CD4-positive, alpha-beta T cell (primary cell): Measurements from ENCODE around the gene FBLN2. TPM values are rescaled to one million over a fixed set of nuclear protein-coding genes. Genes with fewer than 3 reads are reported as not detected.

Source experiments
- ATAC-seq: fragments of 200-7000 bp; cut with Tn5 transposase; one replicate; pipeline ENCODE4 v1.10.0; 2022; ENCODE audit warnings: mild to moderate bottlenecking; ENCODE audit not compliant: poor library complexity
- CTCF ChIA-PET: fragments of 350-600 bp; sonication (Branson Sonifier 250); formaldehyde crosslinking; loops from one replicate; lab custom pipeline; 2021; ENCODE audit warnings: antibody characterized with exemption, inconsistent platforms; lab: Charles Lee
- POLR2A ChIA-PET: fragments of 350-600 bp; sonication (Branson Sonifier 250); formaldehyde crosslinking; loops from one replicate; lab custom pipeline; 2021; ENCODE audit warnings: antibody characterized with exemption, inconsistent platforms; lab: Charles Lee
- DNase-seq, 14 experiments: peaks; one replicate each; pipeline ENCODE4 v3.0.0-alpha.2; 2013 to 2020; ENCODE audit warnings: mixed read lengths in 2 of 14
- H3K27ac ChIP-seq, 2 donors: one replicate each; pipeline versions ENCODE4 v1.5.1 to v1.7.0; 2013; ENCODE audit warnings: low read length in 2 of 2, low read depth in 1 of 2, mild to moderate bottlenecking in 1 of 2
- H3K27me3 ChIP-seq, 2 experiments: 1 replicate in 1 of 2; 2 replicates in 1 of 2; pipeline versions ENCODE4 v1.6.1 to v1.7.0; 2013; ENCODE audit warnings: low read length in 2 of 2, control low read depth in 1 of 2, mild to moderate bottlenecking in 1 of 2, moderate library complexity in 1 of 2; ENCODE audit not compliant: insufficient read depth in 2 of 2, control insufficient read depth in 1 of 2
- H3K36me3 ChIP-seq: one replicate; pipeline ENCODE4 v1.6.1; 2013; ENCODE audit warnings: low read length, control low read depth; ENCODE audit not compliant: insufficient read depth
- H3K4me1 ChIP-seq: one replicate; pipeline ENCODE4 v1.6.1; 2013; ENCODE audit warnings: low read length, control low read depth; ENCODE audit not compliant: insufficient read depth
- H3K4me3 ChIP-seq: one replicate; pipeline ENCODE4 v1.5.1; 2013; ENCODE audit warnings: mild to moderate bottlenecking, low read length, moderate library complexity
- H3K9me3 ChIP-seq, 2 experiments: 1 replicate in 1 of 2; 2 replicates in 1 of 2; pipeline versions ENCODE4 v1.6.1 to v1.7.0; 2013; ENCODE audit warnings: low read length in 2 of 2, mild to moderate bottlenecking in 2 of 2, control low read depth in 1 of 2, moderate library complexity in 1 of 2; ENCODE audit not compliant: control insufficient read depth in 1 of 2, insufficient read depth in 1 of 2
- H3K27ac Mint-ChIP-seq: one replicate; pipeline ENCODE4 v1.8.0; 2020; ENCODE audit warnings: mixed read lengths
- H3K27me3 Mint-ChIP-seq: one replicate; pipeline ENCODE4 v1.8.0; 2021; ENCODE audit warnings: mixed read lengths
- H3K36me3 Mint-ChIP-seq: one replicate; pipeline ENCODE4 v1.8.0; 2021; ENCODE audit warnings: low read depth, mixed read lengths
- H3K4me1 Mint-ChIP-seq: one replicate; pipeline ENCODE4 v1.8.0; 2021; ENCODE audit warnings: low read depth, mixed read lengths
- H3K4me3 Mint-ChIP-seq: one replicate; pipeline ENCODE4 v1.8.0; 2020; ENCODE audit warnings: mild to moderate bottlenecking, mixed read lengths
- H3K9me3 Mint-ChIP-seq: one replicate; pipeline ENCODE4 v1.8.0; 2020; ENCODE audit warnings: mixed read lengths
- CTCF ChIP-seq: fragments of 200-600 bp; IDR thresholded peaks from one replicate; pipeline ENCODE4 v1.8.0; 2022; ENCODE audit warnings: antibody characterized with exemption, mild to moderate bottlenecking
- intact Hi-C, 2 experiments: fragments of 100-400 bp; cut with DNase I in 1 of 2; cut with micrococcal nuclease in 1 of 2; formaldehyde crosslinking; loops; one replicate each; pipeline versions ENCODE4 v1.15.1 to v1.9.0; 2023 to 2025; cut with DNase I, micrococcal nuclease
- total RNA-seq, 174 experiments: library from RNA in 2 of 174; stranded (reverse) in 2 of 174; gene quantifications; one replicate each; pipeline ENCODE4 v1.2.3 and lab custom pipeline; 2021 to 2026

The FBLN2 gene
- total RNA-seq, 2 experiments from 2014 or later = 0.19 to 0.25 TPM

GRCh38 chr3:13674538-13675185, 125.7 kb downstream of the FBLN2 start:
- Histone ChIP-seq H3K9me3 (peaks cover 0 to 5% of the 10 kb centered on the region in 2 experiments), H3K27ac (no peak overlapping the region), H3K4me1 (no peaks in the 10 kb centered on the region), H3K36me3 (no peaks in the 10 kb centered on the region), H3K4me3 (no peak overlapping the region), H3K27me3 (peaks cover 5 to 8% of the 10 kb centered on the region in 2 experiments)
- no peak for ATAC-seq
- Mint-ChIP-seq H3K9me3 (no peaks in the 10 kb centered on the region), H3K36me3 (no peaks in the 10 kb centered on the region), H3K27ac (no peak overlapping the region), H3K4me1 (no peaks in the 10 kb centered on the region), H3K4me3 (no peak overlapping the region), H3K27me3 (peaks cover 26% of the 10 kb centered on the region)
- no peak for TF ChIP-seq CTCF
- no peak for DNase-seq
- CTCF ChIA-PET = no interaction called here
- intact Hi-C loops = no loop called here
- POLR2A ChIA-PET = no interaction called here

- H3K4me1 ChIP-seq = no peaks in the 10 kb centered on the region
Measured at GRCh38 chr3:13676356-13677017, 127.6 kb downstream of the FBLN2 start.

GRCh38 chr3:13677272-13677671, 128.3 kb downstream of the FBLN2 start:
- intact Hi-C loops = no loop called here
- Mint-ChIP-seq H3K4me3 (no peak overlapping the region), H3K27ac (no peak overlapping the region), H3K36me3 (no peaks in the 10 kb centered on the region), H3K27me3 (peaks cover 16% of the 10 kb centered on the region), H3K4me1 (no peaks in the 10 kb centered on the region), H3K9me3 (no peaks in the 10 kb centered on the region)
- Histone ChIP-seq H3K4me1 (no peaks in the 10 kb centered on the region), H3K36me3 (no peaks in the 10 kb centered on the region), H3K27ac (no peak overlapping the region), H3K9me3 (no peaks in the 10 kb centered on the region), H3K27me3 (peaks cover 0 to 2% of the 10 kb centered on the region in 2 experiments), H3K4me3 (no peak overlapping the region)
- DNase-seq (no peak), ATAC-seq (no peak)
- ChIA-PET CTCF (interaction anchor here (0.7 to 1.2 kb wide), 2 partner anchors 9 to 29 kb away, joined by 3 to 6 read pairs; no protein-coding TSS in a partner anchor), POLR2A (no interaction called here)
- no peak for TF ChIP-seq CTCF

More at GRCh38 chr3:13676356-13677017, 127.6 kb downstream of the FBLN2 start:
- Histone ChIP-seq H3K4me3 (no peak overlapping the region), H3K27ac (no peak overlapping the region), H3K36me3 (no peaks in the 10 kb centered on the region), H3K27me3 (peaks cover 0 to 3% of the 10 kb centered on the region in 2 experiments), H3K9me3 (no peaks in the 10 kb centered on the region)
- CTCF ChIA-PET = no interaction called here
- Mint-ChIP-seq H3K9me3 (no peaks in the 10 kb centered on the region), H3K36me3 (no peaks in the 10 kb centered on the region), H3K27me3 (peaks cover 23% of the 10 kb centered on the region), H3K4me1 (no peaks in the 10 kb centered on the region), H3K4me3 (no peak overlapping the region), H3K27ac (no peak overlapping the region)
- POLR2A ChIA-PET = no interaction called here
- intact Hi-C loops = no loop called here
- TF ChIP-seq CTCF = no peak
- no peak for DNase-seq
- ATAC-seq = no peak
